ENCODE results near the gene ADRA2B. TPM values are rescaled to one million over a fixed set of nuclear protein-coding genes. Genes with fewer than 3 reads are reported as not detected.

The ADRA2B gene
- total RNA-seq, 1 experiment from 2014 or later, result 0.28 TPM

- intact Hi-C loops (cut with micrococcal nuclease; ENCODE audit: unreplicated experiment) (no loop called here), in situ Hi-C loops (cut with HindIII; ENCODE audit: low pct_unique_long_range_greater_than_20kb, low sequenced_read_pairs) (loop anchor here (25.0 kb wide), 1 partner anchor 111 kb away; the partner anchor contains the start of genes CIAO1 and TMEM127)
- ATAC-seq (no peak), DNase-seq (ENCODE audit: low read depth, low spot score) (no peak)
- Histone ChIP-seq H3K36me3 (ENCODE audit: control insufficient read depth, insufficient read depth, low read length) (no peaks in the 10 kb centered on the region), H3K4me3 (ENCODE audit: low read depth in 2 of 2, low read length in 2 of 2) (no peak overlapping the region), H3K27ac (ENCODE audit: low read length) (no peak overlapping the region), H3K4me1 (ENCODE audit: control insufficient read depth, insufficient read depth, low read length) (peaks cover 17% of the 10 kb centered on the region), H3K27me3 (ENCODE audit: control insufficient read depth, insufficient read depth, low read length) (no peaks in the 10 kb centered on the region), H3K9me3 (ENCODE audit: control insufficient read depth, insufficient read depth, low read depth, low read length) (no peaks in the 10 kb centered on the region)
- POLR2A ChIA-PET, result no interaction called here
- no TSS peak for BruUV-seq (replicated peaks)
- CTCF ChIA-PET, result no interaction called here
- no peak for TF ChIP-seq SIN3A (IDR thresholded peaks at IDR 0.05; ENCODE audit: borderline replicate concordance, insufficient read depth, low read depth, low read length)
- TF ChIP-seq REST (IDR thresholded peaks at IDR 0.05; ENCODE audit: insufficient read depth in 1 of 2, low read depth in 2 of 2, low read length in 1 of 2), result no peak
- no peak for TF ChIP-seq POLR2AphosphoS5 (IDR thresholded peaks at IDR 0.05; ENCODE audit: low read depth, low read length)
- TF ChIP-seq TCF7L2 (IDR thresholded peaks at IDR 0.05; ENCODE audit: low read depth, low read length), result no peak
- no peak for TF ChIP-seq CTCF (IDR thresholded peaks at IDR 0.05)
Observed at GRCh38 chr2:96151595-96152303, 35.4 kb upstream of the ADRA2B start.

- in situ Hi-C loops (cut with HindIII; ENCODE audit: low pct_unique_long_range_greater_than_20kb, low sequenced_read_pairs) (loop anchor here (25.0 kb wide), 1 partner anchor 111 kb away; the partner anchor contains the start of genes CIAO1 and TMEM127), intact Hi-C loops (cut with micrococcal nuclease; ENCODE audit: unreplicated experiment) (no loop called here)
- ATAC-seq (no peak), DNase-seq (ENCODE audit: low read depth, low spot score) (no peak)
- ChIA-PET CTCF (no interaction called here), POLR2A (interaction anchor here (0.6 kb wide), 1 partner anchor 239 kb away, joined by 3 read pairs; no protein-coding TSS in a partner anchor)
- no peaks in the 10 kb centered on the region for H3K9me3 ChIP-seq (ENCODE audit: control insufficient read depth, insufficient read depth, low read depth, low read length)
- H3K4me1 ChIP-seq (ENCODE audit: control insufficient read depth, insufficient read depth, low read length), result peaks cover 24% of the 10 kb centered on the region
- TF ChIP-seq POLR2AphosphoS5 (IDR thresholded peaks at IDR 0.05; ENCODE audit: low read depth, low read length) (no peak), SIN3A (IDR thresholded peaks at IDR 0.05; ENCODE audit: borderline replicate concordance, insufficient read depth, low read depth, low read length) (no peak), REST (IDR thresholded peaks at IDR 0.05; ENCODE audit: insufficient read depth in 1 of 2, low read depth in 2 of 2, low read length in 1 of 2) (no peak), CTCF (IDR thresholded peaks at IDR 0.05) (no peak), TCF7L2 (IDR thresholded peaks at IDR 0.05; ENCODE audit: low read depth, low read length) (no peak)
- no peaks in the 10 kb centered on the region for H3K36me3 ChIP-seq (ENCODE audit: control insufficient read depth, insufficient read depth, low read length)
- no peak overlapping the region for H3K4me3 ChIP-seq (ENCODE audit: low read depth in 2 of 2, low read length in 2 of 2)
- no TSS peak for BruUV-seq (replicated peaks)
- H3K27ac ChIP-seq (ENCODE audit: low read length), result no peak overlapping the region
- H3K27me3 ChIP-seq (ENCODE audit: control insufficient read depth, insufficient read depth, low read length), result no peaks in the 10 kb centered on the region
Observed at GRCh38 chr2:96150791-96151594, 34.6 kb upstream of the ADRA2B start.
